ENCODE results near the gene REST. TPM values are rescaled to one million over a fixed set of nuclear protein-coding genes. Genes with fewer than 3 reads are reported as not detected.

REST gene
- polyA plus RNA-seq (2011; rRNA removed) (13.2 and 22.1 TPM in 2 replicates), polyA minus RNA-seq (2011; rRNA and poly(A)+ RNA removed) (24.1 and 41.4 TPM in 2 replicates)

- ChIA-PET POLR2A (interaction anchor here (0.6 to 0.7 kb wide), 3 partner anchors 65 to 1240 kb away, joined by 4 to 15 read pairs (median 4); no protein-coding TSS in a partner anchor), CTCF (interaction anchor here (0.9 to 1.0 kb wide), 2 partner anchors 10 to 92 kb away, joined by 3 read pairs; no protein-coding TSS in a partner anchor)
- Histone ChIP-seq H3K36me3 (ENCODE audit: control insufficient read depth, insufficient read depth, low read length) (no peaks in the 10 kb centered on the region), H3K27me3 (ENCODE audit: control insufficient read depth, insufficient read depth, low read length) (peaks cover 6% of the 10 kb centered on the region), H3K4me3 (ENCODE audit: low read depth, low read length) (peak within 1 kb of the TSS; percentile 76)
- no peak for DNase-seq (ENCODE audit: low read depth)
- 0 out of 2 replicates have a peak, but pooled peaks have one; percentile 7 for TF ChIP-seq CTCF (IDR thresholded peaks at IDR 0.05; ENCODE audit: insufficient read depth, low read depth, low read length)
Observed at GRCh38 chr4:56907489-56908205, at the start of gene REST. Gene REST (plus strand): TSS chr4:56907900. CDS start chr4:56910639, 2,739 bp downstream.

GRCh38 chr4:56859841-56860240, 47.9 kb upstream of the REST start:
- CTCF ChIA-PET, result no interaction called here
- POLR2A ChIA-PET, result no interaction called here
- no peak for TF ChIP-seq CTCF (IDR thresholded peaks at IDR 0.05; ENCODE audit: insufficient read depth, low read depth, low read length)
- Histone ChIP-seq H3K4me3 (ENCODE audit: low read depth, low read length) (no peak overlapping the region), H3K27me3 (ENCODE audit: control insufficient read depth, insufficient read depth, low read length) (no peaks in the 10 kb centered on the region), H3K36me3 (ENCODE audit: control insufficient read depth, insufficient read depth, low read length) (no peaks in the 10 kb centered on the region)
- DNase-seq (ENCODE audit: low read depth), result no peak

DNA sequence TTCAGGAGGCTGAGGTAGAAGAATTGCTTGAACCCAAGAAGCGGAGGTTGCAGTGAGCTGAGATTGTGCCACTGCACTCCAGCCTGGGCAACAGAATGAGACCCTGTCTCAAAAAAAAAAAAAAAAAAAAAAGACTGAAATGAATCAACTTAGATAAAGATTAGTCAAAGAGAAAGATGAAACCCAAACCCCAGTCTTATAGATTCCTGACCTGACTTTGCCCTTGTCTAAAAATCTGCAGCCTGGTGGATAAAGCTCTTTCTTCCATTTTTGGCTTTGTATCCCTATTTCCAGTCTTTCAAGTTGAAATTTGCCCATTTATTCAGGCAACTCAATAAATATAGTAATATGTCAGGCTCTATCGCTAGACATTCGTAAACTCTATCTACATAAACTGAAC, 46.9 kb upstream of the REST start:
- Histone ChIP-seq H3K27me3 (ENCODE audit: control insufficient read depth, insufficient read depth, low read length) (no peaks in the 10 kb centered on the region), H3K36me3 (ENCODE audit: control insufficient read depth, insufficient read depth, low read length) (no peaks in the 10 kb centered on the region), H3K4me3 (ENCODE audit: low read depth, low read length) (no peak overlapping the region)
- ChIA-PET CTCF (interaction anchor here (0.6 kb wide), 1 partner anchor 279 kb away, joined by 3 read pairs; no protein-coding TSS in a partner anchor), POLR2A (no interaction called here)
- TF ChIP-seq CTCF (IDR thresholded peaks at IDR 0.05; ENCODE audit: insufficient read depth, low read depth, low read length), result no peak
- no peak for DNase-seq (ENCODE audit: low read depth)

GRCh38 chr4:56861360-56861759, 46.3 kb upstream of the REST start:
- DNase-seq (ENCODE audit: low read depth), result no peak

More at GRCh38 chr4:56861360-56861759, 46.3 kb upstream of the REST start:
- ChIA-PET POLR2A (no interaction called here), CTCF (interaction anchor here (0.8 to 1.1 kb wide), 2 partner anchors 23 to 39 kb away, joined by 3 read pairs; no protein-coding TSS in a partner anchor)
- Histone ChIP-seq H3K27me3 (ENCODE audit: control insufficient read depth, insufficient read depth, low read length) (no peaks in the 10 kb centered on the region), H3K4me3 (ENCODE audit: low read depth, low read length) (no peak overlapping the region), H3K36me3 (ENCODE audit: control insufficient read depth, insufficient read depth, low read length) (no peaks in the 10 kb centered on the region)
- TF ChIP-seq CTCF (IDR thresholded peaks at IDR 0.05; ENCODE audit: insufficient read depth, low read depth, low read length), result no peak
